ENCODE data around the gene UBE2N.
A peak's percentile ranks its signal among the peaks of the same experiment; 100 is the strongest.
"Not testable (repeated sequence)": the region's sequence is repeated elsewhere in the genome, so short reads cannot be mapped to it uniquely, and the experiment has no call there.

The UBE2N gene

DNA sequence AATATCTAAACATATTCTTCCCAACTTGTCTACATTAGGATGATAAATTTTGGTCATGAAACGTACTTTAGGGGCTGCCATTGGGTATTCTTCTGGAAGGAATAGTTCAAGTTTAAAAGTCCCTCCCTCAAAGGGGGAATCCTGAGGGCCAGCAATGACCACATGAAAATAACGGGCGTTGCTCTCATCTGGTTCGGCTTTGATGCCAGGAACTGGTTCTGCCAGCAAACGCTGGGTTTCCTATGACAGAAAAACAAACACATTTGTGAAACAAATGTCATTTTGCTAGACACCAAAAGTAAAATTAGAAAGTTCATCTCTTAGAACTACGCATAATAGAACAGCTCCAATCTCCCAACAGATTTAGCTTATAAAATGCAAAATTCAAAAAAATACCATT lies 30.7 kb downstream of the UBE2N start:
- not testable (repeated sequence) for DNase-seq (ENCODE audit: low spot score)

GRCh38 chr12:93409343-93410187 lies 32.2 kb downstream of the UBE2N start:
- DNase-seq (ENCODE audit: low spot score) = not testable (repeated sequence)

DNA sequence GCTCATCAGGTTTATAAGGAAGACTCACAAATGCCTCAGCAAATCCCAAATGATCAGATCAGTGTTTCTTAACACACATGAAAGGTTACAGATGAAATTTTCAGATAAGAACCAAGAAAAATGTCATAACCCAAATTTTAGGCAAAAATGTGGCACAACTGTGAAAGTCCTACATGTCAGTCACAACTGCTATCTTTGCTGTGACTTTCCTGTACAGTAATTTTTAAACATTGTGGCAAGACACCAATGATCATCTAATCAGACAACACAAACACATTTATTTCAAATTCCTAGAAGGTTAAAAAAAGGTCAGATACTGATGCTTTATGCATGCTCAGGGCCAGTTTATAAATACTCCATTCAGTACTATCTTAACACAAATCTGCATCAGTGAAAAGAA lies 32.9 kb downstream of the UBE2N start:
- no peak for DNase-seq (ENCODE audit: low spot score)

DNA sequence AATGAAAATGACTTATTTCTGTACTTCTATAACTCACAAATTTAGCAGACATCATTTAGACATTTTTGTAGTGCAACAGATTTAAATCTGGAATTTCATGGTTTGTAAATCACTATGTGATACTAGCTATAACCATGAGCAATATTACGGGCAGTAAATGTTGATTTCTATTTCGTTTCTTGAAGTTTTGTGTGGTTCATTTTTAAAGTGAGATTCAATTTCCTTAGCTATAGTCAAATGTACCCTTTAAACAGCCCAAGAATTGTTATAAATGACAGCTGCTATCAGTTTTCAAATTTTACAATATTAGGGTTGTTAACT lies 33.8 kb downstream of the UBE2N start:
- no peak for DNase-seq (ENCODE audit: low spot score)

DNA sequence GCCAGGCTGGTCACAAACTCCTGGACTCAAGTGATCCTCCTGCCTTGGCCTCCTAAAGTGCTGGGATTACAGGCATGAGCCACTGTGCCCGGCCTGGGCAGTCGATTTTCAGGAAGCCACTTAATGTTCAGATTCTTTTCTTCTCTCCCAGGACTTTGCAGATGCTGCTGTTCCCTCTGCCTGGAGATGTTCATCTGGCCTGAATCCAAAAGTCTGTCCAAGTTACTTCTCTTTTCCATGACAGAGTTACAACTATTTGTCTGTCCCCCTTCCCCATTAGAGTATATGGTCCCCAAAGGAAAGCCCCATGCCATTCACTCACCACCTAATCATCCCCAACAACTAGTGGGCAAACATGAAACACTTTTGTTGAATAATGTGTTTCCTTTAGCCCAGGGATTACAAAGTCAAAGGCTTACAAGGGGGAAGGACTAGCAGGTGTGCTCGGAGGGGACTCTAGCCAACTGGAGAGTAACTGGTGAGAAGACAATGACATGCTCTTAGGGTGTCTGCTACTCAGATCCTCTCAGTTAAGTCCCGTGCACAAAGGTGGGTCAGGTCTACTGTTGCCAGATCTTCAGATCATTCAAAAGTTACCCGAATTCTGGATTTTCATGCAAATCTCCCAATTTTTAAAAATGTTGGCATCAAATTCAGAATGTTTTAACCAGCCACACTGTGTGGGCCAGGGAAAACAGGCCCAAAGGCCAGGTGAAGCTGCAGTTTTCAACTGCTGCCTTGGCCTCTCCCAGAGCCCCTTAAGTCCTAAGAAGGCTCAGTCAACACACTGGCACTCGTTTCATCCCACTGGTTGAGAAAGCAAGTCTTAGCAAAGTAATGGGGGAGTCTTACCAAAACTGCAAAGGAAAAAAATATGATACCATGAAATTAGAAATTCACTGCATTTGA lies 34.4 kb downstream of the UBE2N start:
- DNase-seq (ENCODE audit: low spot score) = no peak

GRCh38 chr12:93404961-93405849 lies 36.5 kb downstream of the UBE2N start:
- no peak for DNase-seq (ENCODE audit: low spot score)

- no peak for DNase-seq (ENCODE audit: low spot score)
Observed at GRCh38 chr12:93403988-93404803, 37.6 kb downstream of the UBE2N start.

DNA sequence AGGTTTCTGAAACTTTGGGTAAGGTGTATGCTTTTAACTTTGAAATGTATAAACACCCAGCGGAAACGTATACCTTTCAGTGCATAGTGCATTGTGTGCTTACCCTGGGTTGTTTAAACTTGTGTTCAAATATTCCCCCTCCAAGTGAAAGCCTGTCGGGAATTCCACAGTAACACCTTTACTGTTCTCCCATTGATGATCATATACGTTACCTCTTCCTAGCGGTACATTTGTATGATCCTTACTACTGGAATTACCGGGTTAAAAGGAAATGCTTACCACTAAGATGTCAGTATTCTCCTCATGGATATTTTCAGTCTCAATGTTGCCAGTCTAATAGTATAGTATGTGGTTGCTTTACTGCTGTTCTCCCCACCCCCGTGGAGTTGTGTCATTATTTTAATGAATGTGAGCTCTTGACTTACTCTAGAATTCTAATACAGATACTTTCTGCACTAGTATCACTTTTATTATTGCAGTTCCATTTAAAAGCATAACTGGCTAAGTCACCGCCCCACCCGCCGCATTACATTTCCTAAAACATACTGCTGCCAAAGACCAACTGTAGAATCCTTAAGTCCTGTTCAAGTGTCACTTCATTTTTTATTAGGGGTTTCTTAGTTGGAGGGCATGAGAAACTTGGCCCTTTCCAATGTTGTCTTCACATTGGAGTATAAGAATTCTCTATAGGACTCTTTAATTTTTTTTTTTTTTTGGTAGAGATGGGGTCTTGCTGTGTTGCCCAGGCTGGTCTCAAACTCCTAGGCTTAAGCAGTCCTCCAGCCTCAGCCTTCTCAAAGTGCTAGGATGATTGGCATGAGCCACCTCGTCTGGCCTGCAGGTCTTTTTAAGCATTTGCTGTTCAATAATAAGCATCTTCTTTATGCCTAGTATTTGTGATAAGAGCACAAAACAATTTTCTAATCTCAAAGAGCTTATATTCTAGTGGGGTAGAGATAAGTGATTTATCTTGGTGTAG lies 39.1 kb downstream of the UBE2N start:
- DNase-seq (ENCODE audit: low spot score) = no peak

- not testable (repeated sequence) for DNase-seq (ENCODE audit: low spot score)
Observed at GRCh38 chr12:93399183-93399863, 42.4 kb downstream of the UBE2N start.

- no peak for DNase-seq (ENCODE audit: low spot score)
Observed at GRCh38 chr12:93397412-93397811, 44.3 kb downstream of the UBE2N start.

GRCh38 chr12:93393425-93393824 lies 48.3 kb downstream of the UBE2N start:
- DNase-seq (ENCODE audit: low spot score) = no peak

DNA sequence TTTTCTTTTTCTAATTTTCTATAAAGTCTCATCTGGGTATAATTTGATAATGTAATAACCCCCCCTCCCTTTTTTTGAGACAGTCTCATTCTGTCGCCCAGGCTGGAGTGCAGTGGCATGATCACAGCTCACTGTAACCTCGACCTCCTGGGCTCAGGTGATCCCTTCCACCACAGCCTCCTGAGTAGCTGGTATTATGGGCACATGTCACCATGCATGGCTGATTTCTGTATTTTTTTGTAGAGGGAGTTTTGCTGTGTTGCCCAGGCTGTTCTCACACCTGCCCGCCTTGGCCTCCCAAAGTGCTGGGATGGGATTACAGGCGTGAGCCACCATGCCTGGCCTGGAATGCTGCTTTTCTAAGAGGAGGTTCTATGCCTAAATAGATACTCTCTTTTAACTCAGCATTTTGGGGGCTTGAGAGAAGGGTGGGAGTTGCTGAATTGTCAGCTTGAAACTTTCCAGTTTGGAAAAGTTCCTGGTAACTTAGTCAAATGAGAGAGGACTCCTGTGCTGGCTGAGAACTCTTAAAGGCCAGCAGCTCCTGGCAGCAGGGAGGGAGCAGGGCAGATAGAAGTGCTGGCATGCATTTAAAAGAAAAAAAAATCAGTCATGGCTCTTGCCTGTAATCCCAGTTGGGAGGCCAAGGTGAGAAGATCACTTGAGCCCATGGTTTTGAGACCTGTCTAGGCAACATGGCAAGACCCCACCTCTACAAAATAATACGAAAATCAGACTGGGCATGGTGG lies 51.0 kb downstream of the UBE2N start:
- DNase-seq (ENCODE audit: low spot score) = no peak

DNA sequence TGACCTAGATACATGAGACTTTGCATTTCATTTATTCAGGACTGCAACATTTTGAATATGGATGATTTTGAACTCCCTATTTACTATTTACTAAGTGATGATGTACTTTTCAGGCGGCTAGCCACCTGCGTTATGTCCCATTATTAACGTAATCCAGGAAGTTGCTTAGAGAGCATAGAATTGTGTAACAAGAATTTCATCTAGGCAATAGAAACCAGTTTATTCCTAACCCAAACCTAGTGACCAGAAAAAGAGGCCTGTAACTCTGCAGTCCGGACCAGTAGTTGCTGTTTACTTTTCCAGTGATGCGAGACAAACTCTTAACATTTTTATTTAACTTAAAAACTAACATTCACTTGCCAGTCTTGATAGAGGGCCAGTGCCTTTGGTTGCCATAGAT lies 51.7 kb downstream of the UBE2N start:
- DNase-seq (ENCODE audit: low spot score) = no peak

DNA sequence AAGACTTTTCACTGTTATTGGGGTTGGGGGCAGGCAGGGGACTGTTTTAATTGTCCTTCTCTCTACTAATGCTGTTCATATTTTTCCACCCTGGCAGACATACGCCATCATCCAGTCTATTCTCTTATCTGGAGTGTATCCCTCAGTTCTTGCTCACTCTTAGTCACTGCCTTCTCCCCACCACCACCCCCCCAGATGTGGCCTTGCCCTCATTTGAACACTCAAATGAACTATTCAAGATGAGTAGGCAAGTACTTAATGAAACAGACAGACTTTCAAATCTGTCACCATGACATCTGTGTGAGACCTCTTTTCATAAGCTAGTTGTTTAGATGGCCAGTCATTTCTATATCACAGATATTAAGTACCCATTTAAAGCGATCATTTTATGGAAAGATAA lies 54.0 kb downstream of the UBE2N start:
- DNase-seq (ENCODE audit: low spot score) = peak; percentile 27

DNA sequence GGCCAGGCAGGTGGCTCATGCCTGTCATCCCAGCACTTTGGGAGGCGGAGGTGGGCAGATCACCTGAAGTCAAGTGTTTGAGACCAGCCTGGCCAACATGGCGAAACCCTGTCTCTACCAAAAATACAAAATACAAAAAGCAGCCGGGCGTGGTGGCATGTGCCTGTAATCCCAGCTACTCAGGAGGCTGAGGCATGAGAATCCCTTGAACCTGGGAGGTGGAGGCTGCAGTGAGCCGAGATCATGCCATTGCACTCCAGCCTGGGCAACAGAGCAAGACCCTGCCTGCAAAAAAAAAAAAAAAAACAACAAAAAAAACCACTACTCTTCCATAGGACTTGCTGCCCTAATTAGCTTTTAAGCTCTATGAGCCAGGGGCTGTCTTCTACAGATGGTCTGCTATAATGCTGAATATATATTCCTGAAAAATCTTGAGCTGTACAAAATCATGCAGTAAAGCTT lies 59.7 kb downstream of the UBE2N start:
- DNase-seq (ENCODE audit: low spot score) = not testable (repeated sequence)

DNA sequence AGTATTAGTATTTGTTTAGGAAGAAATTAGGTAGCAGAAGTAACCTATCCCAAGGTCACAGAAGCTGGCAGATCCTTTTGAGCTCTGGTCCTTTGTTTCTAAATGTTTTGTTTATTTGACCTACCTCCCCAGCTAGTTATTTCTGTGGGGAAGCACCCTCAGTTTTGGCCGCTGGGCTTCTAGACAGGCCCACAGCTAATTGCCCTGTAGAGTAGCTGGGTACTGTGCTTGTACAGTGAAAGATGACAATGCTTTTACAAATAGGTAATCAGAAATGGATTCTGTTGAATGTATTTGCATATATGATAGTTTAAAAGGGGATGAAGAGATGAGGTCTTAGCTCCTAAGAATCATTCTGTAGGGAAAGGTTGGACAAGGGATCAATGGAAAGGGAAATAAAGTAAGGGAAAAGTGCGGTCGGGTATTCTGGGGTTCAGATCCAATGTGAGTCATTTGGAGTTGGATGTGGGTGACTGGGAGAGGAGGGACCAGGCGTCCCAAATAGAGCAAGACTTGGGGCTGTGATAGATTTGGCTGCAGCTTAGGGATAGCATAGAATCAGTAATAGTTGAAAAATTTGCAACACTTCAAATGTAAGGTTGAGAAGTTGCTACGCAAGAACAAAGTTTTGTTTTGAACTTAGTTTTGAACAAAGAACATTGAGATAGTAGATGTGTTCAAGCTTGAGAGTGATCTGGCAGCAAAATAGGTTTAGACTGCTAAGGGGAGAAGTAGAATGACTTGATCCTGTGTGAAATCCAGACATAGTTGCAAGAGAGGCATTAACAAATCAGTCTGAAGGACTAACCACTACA lies 60.4 kb downstream of the UBE2N start:
- DNase-seq (ENCODE audit: low spot score) = no peak

GRCh38 chr12:93380480-93381121 lies 61.1 kb downstream of the UBE2N start:
- peak; percentile 29 for DNase-seq (ENCODE audit: low spot score)

Data from COLO829 (cell line).